ENCODE data around the gene CAMTA1. TPM values are rescaled to one million over a fixed set of nuclear protein-coding genes. Genes with fewer than 3 reads are reported as not detected.

The CAMTA1 gene
- total RNA-seq, 2 donors from 2014 or later = 100 to 102 TPM

- no peaks in the 10 kb centered on the region for H3K4me1 ChIP-seq (replicated peaks)
- WGBS = 90% methylated on average over 3 of the region's 3 CpGs
- H3K36me3 ChIP-seq = no peaks in the 10 kb centered on the region
- no peaks in the 10 kb centered on the region for H3K27me3 ChIP-seq (replicated peaks; ENCODE audit: insufficient read depth)
- H3K9me3 ChIP-seq = no peaks in the 10 kb centered on the region
- H3K27ac ChIP-seq = no peak overlapping the region
- intact Hi-C loops (cut with DNase I) = no loop called here
- DNase-seq (ENCODE audit: low spot score) = no peak
- no peak overlapping the region for H3K4me3 ChIP-seq
- TF ChIP-seq CTCF (IDR thresholded peaks at IDR 0.05) (no peak), POLR2A (IDR thresholded peaks at IDR 0.05) (no peak), POLR2AphosphoS5 (IDR thresholded peaks at IDR 0.05) (no peak)
Observed at GRCh38 chr1:6858596-6858995, 73.3 kb downstream of the CAMTA1 start.

- no peaks in the 10 kb centered on the region for H3K4me1 ChIP-seq (replicated peaks)
- no peaks in the 10 kb centered on the region for H3K9me3 ChIP-seq
- no peaks in the 10 kb centered on the region for H3K27me3 ChIP-seq (replicated peaks; ENCODE audit: insufficient read depth)
- intact Hi-C loops (cut with DNase I) = no loop called here
- whole genome bisulfite sequencing = 79% methylated on average over 7 of the region's 7 CpGs
- DNase-seq (ENCODE audit: low spot score) = no peak
- TF ChIP-seq CTCF (IDR thresholded peaks at IDR 0.05) (no peak), POLR2A (IDR thresholded peaks at IDR 0.05) (no peak), POLR2AphosphoS5 (IDR thresholded peaks at IDR 0.05) (no peak)
- H3K4me3 ChIP-seq = no peak overlapping the region
- no peak overlapping the region for H3K27ac ChIP-seq
- H3K36me3 ChIP-seq = no peaks in the 10 kb centered on the region
Observed at GRCh38 chr1:6859415-6860343, 74.4 kb downstream of the CAMTA1 start.

GRCh38 chr1:6860401-6860800 lies 75.1 kb downstream of the CAMTA1 start:
- 88% methylated on average over 6 of the region's 6 CpGs for WGBS
- Histone ChIP-seq H3K4me1 (replicated peaks) (no peaks in the 10 kb centered on the region), H3K4me3 (no peak overlapping the region), H3K9me3 (no peaks in the 10 kb centered on the region), H3K27me3 (replicated peaks; ENCODE audit: insufficient read depth) (no peaks in the 10 kb centered on the region), H3K36me3 (no peaks in the 10 kb centered on the region), H3K27ac (no peak overlapping the region)
- intact Hi-C loops (cut with DNase I) = no loop called here
- no peak for TF ChIP-seq POLR2A (IDR thresholded peaks at IDR 0.05)
- no peak for TF ChIP-seq CTCF (IDR thresholded peaks at IDR 0.05)
- no peak for TF ChIP-seq POLR2AphosphoS5 (IDR thresholded peaks at IDR 0.05)
- DNase-seq (ENCODE audit: low spot score) = no peak

- DNase-seq (ENCODE audit: low spot score) = no peak
- Histone ChIP-seq H3K27ac (no peak overlapping the region), H3K9me3 (no peaks in the 10 kb centered on the region), H3K4me1 (replicated peaks) (no peaks in the 10 kb centered on the region), H3K4me3 (no peak overlapping the region), H3K36me3 (no peaks in the 10 kb centered on the region), H3K27me3 (replicated peaks; ENCODE audit: insufficient read depth) (no peaks in the 10 kb centered on the region)
- 94% methylated on average over 12 of the region's 12 CpGs for WGBS
- intact Hi-C loops (cut with DNase I) = no loop called here
- TF ChIP-seq POLR2A (IDR thresholded peaks at IDR 0.05) (no peak), POLR2AphosphoS5 (IDR thresholded peaks at IDR 0.05) (no peak), CTCF (IDR thresholded peaks at IDR 0.05) (no peak)
Observed at GRCh38 chr1:6861075-6861724, 75.9 kb downstream of the CAMTA1 start.

All from prostate gland (tissue), 2 donors.